ENCODE results near the gene TJP1.
A peak's percentile ranks its signal among the peaks of the same experiment; 100 is the strongest.

Gene TJP1

GRCh38 chr15:29678504-29679034, 143.7 kb downstream of the TJP1 start (continued):
- no peak for TF ChIP-seq PATZ1 (CRISPR knock-in tag; IDR thresholded peaks at IDR 0.05; ENCODE audit: borderline replicate concordance)
- TF ChIP-seq ZNF565 (CRISPR knock-in tag; conservative IDR thresholded peaks at IDR 0.05; ENCODE audit: low read depth) = no peak
- no peak for TF ChIP-seq ARNTL (CRISPR knock-in tag; IDR thresholded peaks at IDR 0.05; ENCODE audit: borderline replicate concordance, low read depth)
- no peak for TF ChIP-seq CREB5 (CRISPR knock-in tag; IDR thresholded peaks at IDR 0.05; ENCODE audit: low read depth)
- no peak for TF ChIP-seq POU6F1 (CRISPR knock-in tag; IDR thresholded peaks at IDR 0.05; ENCODE audit: borderline replicate concordance, low read depth)

- TF ChIP-seq CREB5 (CRISPR knock-in tag; IDR thresholded peaks at IDR 0.05; ENCODE audit: low read depth) = no peak
- no peak for TF ChIP-seq ZNF70 (CRISPR knock-in tag; IDR thresholded peaks at IDR 0.05)
- TF ChIP-seq TOX (CRISPR knock-in tag; IDR thresholded peaks at IDR 0.05; ENCODE audit: borderline replicate concordance) = no peak
- ATAC-seq = no peak
Observed at GRCh38 chr15:29677871-29678461, 144.3 kb downstream of the TJP1 start.

GRCh38 chr15:29677455-29677854, 144.8 kb downstream of the TJP1 start:
- no peak for ATAC-seq

GRCh38 chr15:29676961-29677402, 145.3 kb downstream of the TJP1 start:
- TF ChIP-seq TCF4 (CRISPR knock-in tag; IDR thresholded peaks at IDR 0.05; ENCODE audit: borderline replicate concordance) (no peak), OSR1 (CRISPR knock-in tag; IDR thresholded peaks at IDR 0.05) (no peak), CSDC2 (CRISPR knock-in tag; IDR thresholded peaks at IDR 0.05) (no peak), ISL1 (CRISPR knock-in tag; IDR thresholded peaks at IDR 0.05) (peak; percentile 33; the same call in 1 of the 2 replicates), SNAI2 (CRISPR knock-in tag; IDR thresholded peaks at IDR 0.05) (no peak), PATZ1 (CRISPR knock-in tag; IDR thresholded peaks at IDR 0.05; ENCODE audit: borderline replicate concordance) (no peak), RARB (CRISPR knock-in tag; IDR thresholded peaks at IDR 0.05) (no peak), POU6F1 (CRISPR knock-in tag; IDR thresholded peaks at IDR 0.05; ENCODE audit: borderline replicate concordance, low read depth) (no peak)
- ATAC-seq = peak; percentile 83

More at GRCh38 chr15:29677455-29677854, 144.8 kb downstream of the TJP1 start:
- TF ChIP-seq ESRRG (CRISPR knock-in tag; IDR thresholded peaks at IDR 0.05) = no peak
- TF ChIP-seq BACH2 (CRISPR knock-in tag; IDR thresholded peaks at IDR 0.05; ENCODE audit: borderline replicate concordance) = no peak
- TF ChIP-seq ZNF565 (CRISPR knock-in tag; conservative IDR thresholded peaks at IDR 0.05; ENCODE audit: low read depth) = no peak
- no peak for TF ChIP-seq TSHZ2 (CRISPR knock-in tag; IDR thresholded peaks at IDR 0.05)
- TF ChIP-seq RARB (CRISPR knock-in tag; IDR thresholded peaks at IDR 0.05) = no peak

- ATAC-seq = peak; percentile 30
Observed at GRCh38 chr15:29676374-29676960, 145.8 kb downstream of the TJP1 start.
